HUES48 (cell line): ENCODE data around the gene RAPGEF3.

Experiments
- H3K27ac ChIP-seq: one replicate; pipeline ENCODE4 v1.7.0; 2013; ENCODE audit warnings: low read depth, low read length, inconsistent platforms
- H3K27me3 ChIP-seq: 2 replicates; pipeline ENCODE4 v1.6.1; 2013; ENCODE audit warnings: mild to moderate bottlenecking, low read length; ENCODE audit not compliant: control insufficient read depth, insufficient read depth
- H3K36me3 ChIP-seq: 2 replicates; pipeline ENCODE4 v1.6.1; 2013; ENCODE audit warnings: low read length; ENCODE audit not compliant: control insufficient read depth, insufficient read depth
- H3K4me1 ChIP-seq: 2 replicates; pipeline ENCODE4 v1.6.1; 2013; ENCODE audit warnings: mild to moderate bottlenecking, low read length; ENCODE audit not compliant: control insufficient read depth, insufficient read depth
- H3K4me3 ChIP-seq: 2 replicates; pipeline ENCODE4 v1.5.1; 2013; ENCODE audit warnings: mild to moderate bottlenecking, low read depth, low read length
- H3K9ac ChIP-seq: 2 replicates; pipeline ENCODE4 v1.6.1; 2013; ENCODE audit warnings: mild to moderate bottlenecking, low read depth, low read length, moderate library complexity
- H3K9me3 ChIP-seq: 2 replicates; pipeline ENCODE4 v1.6.1; 2013; ENCODE audit warnings: low read length; ENCODE audit not compliant: control insufficient read depth, insufficient read depth

Gene RAPGEF3

DNA sequence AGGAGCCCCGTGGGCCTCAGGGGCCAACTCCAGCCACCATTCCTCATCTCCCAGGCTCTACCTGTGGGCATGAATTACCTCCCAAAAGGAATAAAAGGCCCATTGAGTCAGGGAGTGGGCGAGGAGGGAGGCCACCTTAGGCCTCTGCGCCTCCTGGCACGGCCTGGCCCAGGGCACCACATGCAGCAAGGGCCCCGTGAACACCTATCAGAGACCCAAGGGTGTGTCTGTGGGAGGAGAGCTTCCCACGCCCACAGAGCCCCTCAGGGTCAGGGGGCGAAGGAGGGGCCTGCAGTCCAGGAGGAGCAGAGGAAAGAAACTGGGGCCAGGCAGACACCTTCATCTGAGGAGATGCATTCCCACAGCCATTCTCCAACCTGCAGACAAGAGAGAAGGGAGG is 12.2 kb downstream of the RAPGEF3 start:
- H3K27me3 ChIP-seq: no peaks in the 10 kb centered on the region
- H3K36me3 ChIP-seq: no peaks in the 10 kb centered on the region
- no peak overlapping the region for H3K9ac ChIP-seq
- no peaks in the 10 kb centered on the region for H3K9me3 ChIP-seq
- H3K4me3 ChIP-seq: no peak overlapping the region
- H3K4me1 ChIP-seq: peaks cover 2% of the 10 kb centered on the region; the same call in 1 of the 2 replicates
- no peak overlapping the region for H3K27ac ChIP-seq

DNA sequence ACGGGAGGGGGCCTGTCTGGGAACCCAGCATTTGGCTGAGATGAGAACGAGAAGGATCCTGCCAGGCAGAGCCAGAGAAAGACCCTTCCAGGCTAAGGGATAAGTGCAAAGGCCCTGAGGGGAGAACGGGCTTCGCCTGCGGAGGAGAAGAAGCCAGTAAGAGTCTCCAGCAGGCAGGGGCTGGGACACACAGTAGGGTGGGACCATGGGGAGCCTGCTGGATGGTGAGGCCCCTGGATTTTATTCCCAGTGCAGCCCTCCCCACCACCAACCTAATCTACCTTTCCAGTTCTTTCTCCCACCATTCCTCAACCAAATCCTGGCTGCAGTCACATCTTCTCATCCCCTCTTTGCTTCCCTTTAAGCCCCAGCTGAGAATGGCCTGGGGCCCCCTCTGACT is 12.6 kb downstream of the RAPGEF3 start:
- Histone ChIP-seq H3K4me3 (no peak overlapping the region), H3K36me3 (no peaks in the 10 kb centered on the region), H3K9me3 (no peaks in the 10 kb centered on the region), H3K27ac (no peak overlapping the region), H3K9ac (no peak overlapping the region), H3K27me3 (no peaks in the 10 kb centered on the region), H3K4me1 (peaks cover 2% of the 10 kb centered on the region; the same call in 1 of the 2 replicates)

DNA sequence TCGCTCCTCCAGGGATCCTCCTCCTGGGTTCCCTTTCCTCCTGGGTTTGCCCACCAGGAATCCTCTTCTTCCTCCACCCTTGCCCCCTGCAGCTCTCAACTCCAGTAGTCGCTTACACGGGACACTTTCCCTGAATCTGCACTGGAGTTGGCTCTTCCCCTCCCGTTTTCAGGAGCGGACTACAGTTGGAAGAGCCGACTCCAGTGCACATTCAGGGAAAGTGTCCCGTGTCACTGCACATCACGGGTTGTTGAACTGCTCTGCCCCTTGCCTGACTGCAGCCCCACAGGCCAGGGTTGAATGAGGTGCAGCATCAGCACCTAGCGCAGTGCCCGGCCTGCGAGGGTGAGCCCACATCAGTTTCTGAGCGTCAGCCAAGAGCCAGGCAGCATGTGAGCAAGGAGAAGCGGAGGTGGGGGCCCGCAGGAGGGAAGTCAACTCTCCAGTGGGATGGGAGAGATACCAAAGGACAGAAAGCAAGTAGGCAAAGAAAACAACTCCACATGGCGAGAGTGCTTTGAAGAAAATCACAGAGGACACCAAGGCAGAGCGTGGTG is 13.1 kb downstream of the RAPGEF3 start:
- Histone ChIP-seq H3K4me3 (no peak overlapping the region), H3K36me3 (no peaks in the 10 kb centered on the region), H3K9ac (no peak overlapping the region), H3K9me3 (no peaks in the 10 kb centered on the region), H3K27me3 (no peaks in the 10 kb centered on the region), H3K27ac (no peak overlapping the region), H3K4me1 (peaks cover 2% of the 10 kb centered on the region; the same call in 1 of the 2 replicates)

DNA sequence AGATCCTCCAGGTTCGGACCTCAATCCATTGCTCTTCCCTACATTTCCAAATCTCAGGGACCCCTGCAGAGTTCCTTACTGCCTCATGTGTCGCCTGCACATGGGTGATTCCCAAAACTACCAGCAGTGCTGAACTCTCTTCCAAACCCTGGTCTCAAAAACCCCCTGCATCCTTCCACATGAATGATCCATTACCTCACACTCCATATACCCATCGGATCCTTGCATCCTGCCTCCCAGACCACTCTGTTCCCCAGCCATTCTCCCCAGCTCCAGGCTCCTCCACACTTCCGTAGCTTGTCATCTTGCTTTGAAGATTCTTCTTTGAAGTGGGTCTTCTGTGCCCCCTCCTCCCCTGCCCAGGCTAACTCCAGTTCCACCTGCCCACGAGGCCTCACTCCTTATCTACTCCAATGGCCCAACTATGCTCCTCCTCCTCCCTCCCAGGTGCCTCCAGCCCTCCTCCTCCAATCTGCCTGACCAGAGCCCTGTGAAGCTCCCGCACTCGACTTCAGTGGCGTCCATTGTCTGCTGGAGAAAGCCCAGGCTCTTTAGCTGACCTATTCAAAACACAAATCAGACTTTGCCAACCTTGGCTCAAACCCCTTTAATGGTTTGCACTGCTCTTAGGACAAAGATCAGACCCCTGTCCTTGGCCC is 13.8 kb downstream of the RAPGEF3 start:
- H3K27me3 ChIP-seq: no peaks in the 10 kb centered on the region
- peaks cover 2% of the 10 kb centered on the region; the same call in 1 of the 2 replicates for H3K4me1 ChIP-seq
- no peaks in the 10 kb centered on the region for H3K9me3 ChIP-seq
- H3K36me3 ChIP-seq: no peaks in the 10 kb centered on the region
- no peak overlapping the region for H3K4me3 ChIP-seq
- no peak overlapping the region for H3K27ac ChIP-seq
- no peak overlapping the region for H3K9ac ChIP-seq

DNA sequence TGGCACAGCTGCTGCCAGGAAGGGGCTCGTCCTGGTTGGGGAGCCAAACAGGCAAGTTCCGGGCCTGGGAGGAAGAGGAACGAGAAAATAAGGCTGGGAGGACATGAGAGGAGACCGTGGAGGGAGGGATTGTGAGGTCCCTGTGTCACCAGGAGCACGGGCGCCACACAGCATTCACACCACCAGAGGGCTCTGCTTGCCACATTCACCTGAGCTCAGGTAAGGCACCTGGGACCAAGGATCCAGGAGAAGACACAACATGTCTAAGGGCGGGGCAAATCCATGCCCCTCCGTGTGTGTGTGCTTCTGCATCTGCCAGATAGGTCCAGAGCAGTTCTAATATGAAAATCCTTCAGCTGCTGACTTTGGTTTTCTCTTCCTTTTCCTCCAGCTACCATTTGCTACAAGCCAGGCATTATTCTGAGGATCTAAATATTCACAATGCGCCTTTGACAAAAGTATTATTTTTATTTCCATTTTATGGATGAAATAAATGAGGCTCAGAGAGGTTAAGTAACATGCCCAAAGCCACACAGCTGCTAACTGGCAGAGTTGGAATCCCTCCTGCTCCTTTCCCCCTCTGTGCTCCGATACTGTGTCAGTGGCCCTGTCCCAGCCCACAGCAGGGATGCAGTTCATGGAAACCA is 14.6 kb downstream of the RAPGEF3 start:
- Histone ChIP-seq H3K4me1 (peaks cover 2% of the 10 kb centered on the region; the same call in 1 of the 2 replicates), H3K36me3 (no peaks in the 10 kb centered on the region), H3K4me3 (no peak overlapping the region), H3K27ac (no peak overlapping the region), H3K27me3 (no peaks in the 10 kb centered on the region), H3K9ac (no peak overlapping the region), H3K9me3 (no peaks in the 10 kb centered on the region)

DNA sequence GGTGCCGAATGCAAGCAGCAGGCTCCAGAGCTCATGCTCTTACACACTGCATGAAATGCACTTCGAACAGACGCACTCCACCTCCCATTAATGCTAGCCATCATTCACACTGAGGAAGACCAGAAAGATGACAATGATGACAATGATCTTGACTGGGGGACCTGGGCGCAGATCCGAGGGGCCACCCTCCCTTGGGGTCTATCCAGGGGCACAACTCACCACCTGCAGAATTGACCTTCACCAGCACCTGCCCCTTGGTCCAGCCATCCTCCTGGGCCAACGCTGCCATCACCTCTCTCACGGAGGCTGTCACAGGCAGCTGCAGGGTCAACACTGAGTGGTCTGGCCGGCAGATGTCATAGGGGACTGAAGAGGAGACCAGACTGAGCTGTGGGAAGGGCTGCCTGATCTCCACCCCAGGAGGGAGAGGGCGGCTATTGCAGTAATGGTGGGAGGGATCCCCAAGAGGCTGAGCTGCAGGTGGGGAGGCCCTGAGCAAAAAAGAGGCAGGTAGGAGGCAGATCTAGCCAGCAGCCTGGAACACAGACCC is 15.3 kb downstream of the RAPGEF3 start:
- Histone ChIP-seq H3K9me3 (no peaks in the 10 kb centered on the region), H3K27ac (no peak overlapping the region), H3K4me1 (peaks cover 2% of the 10 kb centered on the region; the same call in 1 of the 2 replicates), H3K36me3 (no peaks in the 10 kb centered on the region), H3K4me3 (no peak overlapping the region), H3K9ac (no peak overlapping the region), H3K27me3 (no peaks in the 10 kb centered on the region)

DNA sequence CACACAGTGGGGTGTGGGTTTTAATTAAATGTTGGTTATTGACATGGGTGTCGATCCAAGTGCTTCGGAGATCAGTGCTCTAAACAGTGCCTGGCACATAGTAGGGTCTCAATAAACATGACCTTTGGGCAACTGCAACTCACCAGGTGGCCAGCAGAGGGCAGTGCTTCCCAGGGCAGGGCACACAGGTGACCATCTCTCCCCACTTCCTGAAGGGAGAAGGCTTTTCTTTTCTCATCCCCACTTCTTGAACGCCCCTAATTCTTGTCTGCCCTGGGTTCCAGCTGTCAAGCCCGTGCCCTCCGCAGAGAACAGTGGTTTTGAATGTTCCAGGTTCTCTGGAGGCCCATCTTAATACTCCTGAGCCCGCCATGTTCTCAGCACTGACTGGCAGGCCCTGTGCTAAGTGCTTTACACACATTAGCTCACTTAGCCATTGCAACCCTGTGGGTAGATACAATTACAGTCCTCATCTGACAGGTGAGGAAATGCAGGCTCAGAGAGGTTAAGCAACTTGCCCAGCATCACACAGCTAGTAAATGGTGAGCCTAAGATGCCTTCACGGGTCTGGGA is 16.3 kb downstream of the RAPGEF3 start:
- Histone ChIP-seq H3K27ac (no peak overlapping the region), H3K4me3 (no peak overlapping the region), H3K36me3 (no peaks in the 10 kb centered on the region), H3K27me3 (no peaks in the 10 kb centered on the region), H3K4me1 (peaks cover 2% of the 10 kb centered on the region; the same call in 1 of the 2 replicates), H3K9me3 (no peaks in the 10 kb centered on the region), H3K9ac (no peak overlapping the region)

DNA sequence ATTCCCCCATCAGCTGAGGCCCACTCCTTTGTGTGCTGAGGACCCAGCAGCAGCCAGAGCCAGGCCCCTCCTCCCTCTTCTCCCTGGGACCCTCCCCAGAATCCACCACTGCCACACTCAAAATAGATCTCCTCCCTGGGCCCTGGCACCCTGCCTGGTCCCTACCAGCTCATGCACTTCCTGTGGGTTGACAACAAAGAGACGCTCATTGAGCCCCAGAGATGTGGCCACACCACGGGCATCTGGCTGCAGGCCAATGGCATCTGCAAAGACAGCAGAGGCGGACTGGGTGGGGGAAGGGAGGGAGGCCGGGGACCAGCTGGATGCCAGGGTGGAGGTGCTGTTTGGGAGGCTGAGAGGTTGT is 17.4 kb downstream of the RAPGEF3 start:
- H3K4me1 ChIP-seq: peaks cover 2% of the 10 kb centered on the region; the same call in 1 of the 2 replicates

DNA sequence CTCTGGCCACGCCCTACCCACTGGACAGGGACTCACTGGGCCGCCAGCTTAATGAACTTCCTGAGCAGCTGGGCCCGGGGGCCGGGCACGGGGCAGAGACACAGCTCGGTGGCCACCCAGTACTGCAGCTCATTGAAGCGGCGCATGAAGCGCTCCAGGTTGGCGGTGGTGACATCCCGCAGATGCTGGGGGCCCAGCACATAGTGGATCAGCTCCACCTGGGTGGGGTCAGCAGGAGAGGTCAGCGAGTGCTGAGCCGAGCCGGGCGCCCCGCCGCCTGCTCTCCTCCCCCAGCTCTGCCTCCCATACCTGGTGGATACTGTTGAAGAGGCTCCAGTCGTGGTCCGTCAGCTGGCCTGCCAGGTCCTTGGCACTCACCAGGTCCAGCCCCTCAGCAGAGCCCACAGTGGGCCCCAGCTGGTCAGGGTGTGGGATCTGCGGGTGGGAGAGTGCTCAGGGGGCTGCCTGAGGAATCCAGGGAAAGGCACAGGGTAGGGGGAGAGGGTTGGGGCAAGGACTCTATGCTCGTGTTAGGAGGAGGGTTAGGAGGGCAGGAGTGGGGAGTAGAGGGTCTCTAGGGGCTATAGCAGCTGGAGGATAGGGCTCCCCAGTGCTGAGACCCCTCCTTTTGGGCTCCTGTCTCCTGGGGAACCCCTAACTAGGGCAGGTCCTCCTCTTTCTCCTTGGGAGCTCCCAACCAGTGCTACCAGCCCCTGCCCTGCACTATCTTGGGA is 17.9 kb downstream of the RAPGEF3 start:
- Histone ChIP-seq H3K36me3 (no peaks in the 10 kb centered on the region), H3K9me3 (no peaks in the 10 kb centered on the region), H3K4me1 (peaks cover 2% of the 10 kb centered on the region; the same call in 1 of the 2 replicates), H3K4me3 (no peak overlapping the region), H3K27ac (no peak overlapping the region), H3K9ac (no peak overlapping the region), H3K27me3 (no peaks in the 10 kb centered on the region)

More for the DNA sequence above, 17.4 kb downstream of the RAPGEF3 start:
- H3K9me3 ChIP-seq: no peaks in the 10 kb centered on the region
- H3K9ac ChIP-seq: no peak overlapping the region
- no peak overlapping the region for H3K27ac ChIP-seq
- no peaks in the 10 kb centered on the region for H3K36me3 ChIP-seq
- no peak overlapping the region for H3K4me3 ChIP-seq
- no peaks in the 10 kb centered on the region for H3K27me3 ChIP-seq

DNA sequence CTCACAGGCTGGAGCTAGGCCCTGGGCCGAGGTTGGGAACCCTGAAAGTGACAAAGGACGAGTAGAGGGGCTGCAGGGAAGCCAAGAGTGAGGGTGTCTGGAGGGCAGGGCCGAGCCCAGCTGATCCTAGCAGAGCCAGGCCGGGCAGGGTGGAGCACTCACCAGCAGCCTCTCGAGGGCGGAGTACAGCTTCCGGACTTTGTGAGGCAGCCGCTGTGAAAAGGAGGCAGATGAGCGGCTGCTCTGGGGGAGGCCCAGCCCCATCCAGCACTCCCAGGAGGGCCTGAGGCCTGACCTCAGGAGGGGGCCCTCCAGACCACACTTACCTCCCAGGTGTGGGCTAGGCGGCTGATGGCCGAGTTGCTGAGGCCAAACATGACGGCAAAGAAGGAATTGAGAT is 18.7 kb downstream of the RAPGEF3 start:
- Histone ChIP-seq H3K27me3 (no peaks in the 10 kb centered on the region), H3K4me3 (no peak overlapping the region), H3K4me1 (peaks cover 7% of the 10 kb centered on the region), H3K9me3 (no peaks in the 10 kb centered on the region), H3K27ac (no peak overlapping the region), H3K36me3 (no peaks in the 10 kb centered on the region), H3K9ac (no peak overlapping the region)
